GM12878 (cell line): ENCODE results near the gene CCDC15. TPM values are rescaled to one million over a fixed set of nuclear protein-coding genes. Genes with fewer than 3 reads are reported as not detected.
"Not testable (repeated sequence)": the region's sequence is repeated elsewhere in the genome, so short reads cannot be mapped to it uniquely, and the experiment has no call there.

Source experiments
- ATAC-seq: fragments of 200-7000 bp; cut with Tn5 transposase; 3 replicates; pipeline ENCODE4 v1.9.1; 2020; ENCODE audit warnings: mild to moderate bottlenecking, moderate library complexity
- BruUV-seq: library from RNA; stranded (reverse); fragments of 400-500 nt; replicated peaks from 2 replicates; lab custom pipeline; 2021; lab: Mats Ljungman, UMichigan
- CTCF ChIA-PET: fragments of 300-600 bp; sonication (Branson Sonifier 250); formaldehyde crosslinking; extraction: SDS; loops from one replicate; lab custom pipeline; 2021; ENCODE audit warnings: inconsistent platforms; lab: Yijun Ruan, JAX
- POLR2A ChIA-PET: fragments of 350-600 bp; formaldehyde crosslinking; extraction: SDS; loops from one replicate; lab custom pipeline; 2021; ENCODE audit warnings: inconsistent platforms; lab: Charles Lee
- RAD21 ChIA-PET: fragments of 300-600 bp; sonication (Branson Sonifier 250); formaldehyde crosslinking; loops from one replicate; lab custom pipeline; 2023; ENCODE audit warnings: antibody characterized with exemption; ENCODE audit not compliant: unreplicated experiment; lab: Charles Lee
- SMC1A ChIA-PET: fragments of 300-600 bp; sonication (Branson Sonifier 250); formaldehyde crosslinking; loops from one replicate; lab custom pipeline; 2023; ENCODE audit not compliant: unreplicated experiment, uncharacterized antibody; lab: Charles Lee
- DNase-seq: peaks from one replicate; pipeline ENCODE4 v3.0.0-alpha.2; 2011; ENCODE audit warnings: low read depth, low spot score
- FAIRE-seq: peaks from 3 replicates; lab custom pipeline; 2011; peaks lifted over from hg19 to GRCh38; lab: Jason Lieb, UNC
- H2AFZ ChIP-seq: 2 replicates; pipeline ENCODE4 v1.6.0; 2011; ENCODE audit warnings: low read depth, low read length, control low read depth; ENCODE audit not compliant: control insufficient read depth
- H3K27ac ChIP-seq: 2 replicates; pipeline ENCODE4 v1.5.1; 2011; ENCODE audit warnings: control low read depth; ENCODE audit not compliant: control insufficient read depth, insufficient read depth
- H3K27me3 ChIP-seq, 2 experiments: replicated peaks in 1 of 2; 2 replicates each; pipeline versions ENCODE4 v1.6.0 to v1.6.1; 2011; ENCODE audit warnings: low read length in 1 of 2; ENCODE audit not compliant: control insufficient read depth in 2 of 2, insufficient read depth in 2 of 2
- H3K36me3 ChIP-seq, 2 experiments: 2 replicates each; pipeline ENCODE4 v1.5.1; 2011; ENCODE audit warnings: low read length in 1 of 2; ENCODE audit not compliant: control insufficient read depth in 2 of 2, insufficient read depth in 2 of 2
- H3K4me1 ChIP-seq: 2 replicates; pipeline ENCODE4 v1.6.1; 2011; ENCODE audit warnings: mild to moderate bottlenecking, low read length, moderate library complexity, mixed read lengths; ENCODE audit not compliant: control insufficient read depth, insufficient read depth
- H3K4me2 ChIP-seq: 2 replicates; pipeline ENCODE4 v1.6.0; 2011; ENCODE audit warnings: control low read depth; ENCODE audit not compliant: control insufficient read depth, insufficient read depth
- H3K4me3 ChIP-seq: fragments of 200-600 bp; sonication (generic); 2 replicates; pipeline ENCODE4 v1.5.1; 2016
- H3K79me2 ChIP-seq: 2 replicates; pipeline ENCODE4 v1.6.0; 2011; ENCODE audit warnings: low read length; ENCODE audit not compliant: control insufficient read depth, insufficient read depth
- H3K9ac ChIP-seq: 2 replicates; pipeline ENCODE4 v1.8.0; 2011; ENCODE audit warnings: low read length, control low read depth, mixed read lengths; ENCODE audit not compliant: control insufficient read depth, insufficient read depth
- H3K9me3 ChIP-seq: replicated peaks from 3 replicates; pipeline ENCODE4 v1.5.1; 2011; ENCODE audit warnings: mild to moderate bottlenecking, low read length; ENCODE audit not compliant: control insufficient read depth, insufficient read depth
- H4K20me1 ChIP-seq: 2 replicates; pipeline ENCODE4 v1.6.0; 2011; ENCODE audit not compliant: control insufficient read depth, insufficient read depth
- CEBPB ChIP-seq, 2 experiments: fragments of 150-350 bp in 1 of 2; IDR thresholded peaks; 2 replicates each; pipeline ENCODE4 v1.6.1; 2012 to 2014; ENCODE audit warnings: low read depth in 2 of 2, low read length in 2 of 2, borderline replicate concordance in 1 of 2, inconsistent platforms in 1 of 2
- CUX1 ChIP-seq: IDR thresholded peaks from 2 replicates; pipeline ENCODE4 v1.6.1; 2012; ENCODE audit warnings: improper control_type of control experiment, low read depth, low read length; ENCODE audit not compliant: insufficient replicate concordance
- ETV6 ChIP-seq, 2 experiments: fragments of 450-650 bp in 1 of 2; IDR thresholded peaks in 1 of 2; conservative IDR thresholded peaks in 1 of 2; 2 replicates each; pipeline ENCODE4 v1.6.1; 2014; ENCODE audit warnings: antibody characterized with exemption in 1 of 2, borderline replicate concordance in 1 of 2, low read depth in 1 of 2, mild to moderate bottlenecking in 1 of 2, moderate library complexity in 1 of 2
- TCF3 ChIP-seq: IDR thresholded peaks from 2 replicates; pipeline ENCODE4 v1.6.1; 2012; ENCODE audit warnings: low read depth, mild to moderate bottlenecking, low read length, borderline replicate concordance; ENCODE audit not compliant: insufficient read depth
- WGBS: methylation state at CpG from one replicate; pipeline ENCODE4 v1.1.6; 2016; ENCODE audit warnings: low lambda C conversion rate; ENCODE audit not compliant: insufficient replicate concordance, insufficient coverage; ENCODE audit errors: missing lambda C conversion rate; 5-methylcytosine and 5-hydroxymethylcytosine counted together
- in situ Hi-C: fragments of 300-500 bp; cut with MboI; formaldehyde crosslinking; loops from 9 replicates; pipeline ENCODE4 v1.14.3; 2018; ENCODE audit warnings: mixed read lengths
- intact Hi-C: fragments of 100-400 bp; cut with micrococcal nuclease; formaldehyde crosslinking; loops from one replicate; pipeline ENCODE4 v1.14.2; 2022; ENCODE audit not compliant: unreplicated experiment
- polyA plus RNA-seq, 11 experiments: library from polyadenylated mRNA; depleted of rRNA in 4 of 11; unstranded in 6 of 11; stranded (reverse) in 5 of 11; fragments of >200 nt; fragmentation: Nextera tagmentation in 4 of 11; fragmentation: Illumina TruSeq in 1 of 11; extraction: Ambion mirVana in 4 of 11; extraction: Trizol in 1 of 11; gene quantifications; 1 replicate in 1 of 11; 2 replicates in 10 of 11; pipeline versions ENCODE4 v1.2.1 to v1.2.3, GENCODE V29; 2011 to 2016; ENCODE audit warnings: inconsistent platforms in 2 of 11, missing spikeins in 2 of 11, low read depth in 1 of 11
- total RNA-seq, 4 experiments: library from RNA; depleted of rRNA in 3 of 4; stranded (reverse); fragments of >200 nt in 3 of 4; fragmentation: Illumina TruSeq in 1 of 4; extraction: Trizol in 1 of 4; gene quantifications; 2 replicates each; pipeline versions ENCODE4 v1.2.1 to v1.2.3, GENCODE V29; 2013 to 2021
- TF ChIP-seq, protein P1 (sequence below): fragments of 450-650 bp; IDR thresholded peaks from 2 replicates; pipeline ENCODE4 v1.6.1; 2017; ENCODE audit warnings: mild to moderate bottlenecking, moderate library complexity

CCDC15 gene
- total and polyA plus RNA-seq, 10 of the 15 experiments (the other 5 are each of a cell fraction or from before 2014, with no cell fraction given), result 2.0 to 5.3 (median 3.3) TPM

GRCh38 chr11:125088576-125089455 lies 134.8 kb downstream of the CCDC15 start (continued):
- TF ChIP-seq ETV6 (conservative IDR thresholded peaks at IDR 0.05 in 1 of 2, IDR thresholded peaks at IDR 0.05 in 1 of 2; ENCODE audit: borderline replicate concordance in 1 of 2, low read depth in 1 of 2) (no peak), CUX1 (no peak), CEBPB (IDR thresholded peaks at IDR 0.05; ENCODE audit: borderline replicate concordance in 1 of 2, low read depth in 2 of 2, low read length in 2 of 2) (no peak), TCF3 (no peak)
- TF ChIP-seq, protein P1, sequence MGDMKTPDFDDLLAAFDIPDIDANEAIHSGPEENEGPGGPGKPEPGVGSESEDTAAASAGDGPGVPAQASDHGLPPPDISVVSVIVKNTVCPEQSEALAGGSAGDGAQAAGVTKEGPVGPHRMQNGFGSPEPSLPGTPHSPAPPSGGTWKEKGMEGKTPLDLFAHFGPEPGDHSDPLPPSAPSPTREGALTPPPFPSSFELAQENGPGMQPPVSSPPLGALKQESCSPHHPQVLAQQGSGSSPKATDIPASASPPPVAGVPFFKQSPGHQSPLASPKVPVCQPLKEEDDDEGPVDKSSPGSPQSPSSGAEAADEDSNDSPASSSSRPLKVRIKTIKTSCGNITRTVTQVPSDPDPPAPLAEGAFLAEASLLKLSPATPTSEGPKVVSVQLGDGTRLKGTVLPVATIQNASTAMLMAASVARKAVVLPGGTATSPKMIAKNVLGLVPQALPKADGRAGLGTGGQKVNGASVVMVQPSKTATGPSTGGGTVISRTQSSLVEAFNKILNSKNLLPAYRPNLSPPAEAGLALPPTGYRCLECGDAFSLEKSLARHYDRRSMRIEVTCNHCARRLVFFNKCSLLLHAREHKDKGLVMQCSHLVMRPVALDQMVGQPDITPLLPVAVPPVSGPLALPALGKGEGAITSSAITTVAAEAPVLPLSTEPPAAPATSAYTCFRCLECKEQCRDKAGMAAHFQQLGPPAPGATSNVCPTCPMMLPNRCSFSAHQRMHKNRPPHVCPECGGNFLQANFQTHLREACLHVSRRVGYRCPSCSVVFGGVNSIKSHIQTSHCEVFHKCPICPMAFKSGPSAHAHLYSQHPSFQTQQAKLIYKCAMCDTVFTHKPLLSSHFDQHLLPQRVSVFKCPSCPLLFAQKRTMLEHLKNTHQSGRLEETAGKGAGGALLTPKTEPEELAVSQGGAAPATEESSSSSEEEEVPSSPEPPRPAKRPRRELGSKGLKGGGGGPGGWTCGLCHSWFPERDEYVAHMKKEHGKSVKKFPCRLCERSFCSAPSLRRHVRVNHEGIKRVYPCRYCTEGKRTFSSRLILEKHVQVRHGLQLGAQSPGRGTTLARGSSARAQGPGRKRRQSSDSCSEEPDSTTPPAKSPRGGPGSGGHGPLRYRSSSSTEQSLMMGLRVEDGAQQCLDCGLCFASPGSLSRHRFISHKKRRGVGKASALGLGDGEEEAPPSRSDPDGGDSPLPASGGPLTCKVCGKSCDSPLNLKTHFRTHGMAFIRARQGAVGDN, result no peak
- TF ChIP-seq, all 136 proteins: peak for 0

- H3K79me2 ChIP-seq, H3K4me1 ChIP-seq, intact Hi-C loops, H3K27me3 ChIP-seq, ATAC-seq, POLR2A ChIA-PET, H3K36me3 ChIP-seq, H3K4me2 ChIP-seq, FAIRE-seq, H3K4me3 ChIP-seq, H4K20me1 ChIP-seq, in situ Hi-C loops, H2AFZ ChIP-seq, H3K9me3 ChIP-seq, DNase-seq, H3K27ac ChIP-seq, H3K9ac ChIP-seq, BruUV-seq: not testable (repeated sequence)
- ChIA-PET CTCF (interaction anchor here (2.0 to 7.4 kb wide), 4 partner anchors 11 to 52 kb away, joined by 6 to 100 read pairs (median 18); partner anchors contain the start of gene TMEM218), RAD21 (interaction anchor here (1.2 to 3.3 kb wide), 2 partner anchors 52 to 257 kb away, joined by 3 to 44 read pairs; no protein-coding TSS in a partner anchor), SMC1A (interaction anchor here (1.3 to 4.2 kb wide), 6 partner anchors 10 to 52 kb away, joined by 3 to 46 read pairs (median 8); no protein-coding TSS in a partner anchor)
- 83% methylated on average over 18 of the region's 31 CpGs for WGBS
Measured at GRCh38 chr11:125089481-125089880, 135.5 kb downstream of the CCDC15 start.
